HG03342 (cell line): Measurements from ENCODE around the gene MAP1LC3A.

Experiments used
- ATAC-seq: cut with Tn5 transposase; IDR thresholded peaks from one replicate; pipeline ENCODE4 v1.9.1; 2021; ENCODE audit warnings: mild to moderate bottlenecking, moderate library complexity; ENCODE audit not compliant: unreplicated experiment

Gene MAP1LC3A

DNA sequence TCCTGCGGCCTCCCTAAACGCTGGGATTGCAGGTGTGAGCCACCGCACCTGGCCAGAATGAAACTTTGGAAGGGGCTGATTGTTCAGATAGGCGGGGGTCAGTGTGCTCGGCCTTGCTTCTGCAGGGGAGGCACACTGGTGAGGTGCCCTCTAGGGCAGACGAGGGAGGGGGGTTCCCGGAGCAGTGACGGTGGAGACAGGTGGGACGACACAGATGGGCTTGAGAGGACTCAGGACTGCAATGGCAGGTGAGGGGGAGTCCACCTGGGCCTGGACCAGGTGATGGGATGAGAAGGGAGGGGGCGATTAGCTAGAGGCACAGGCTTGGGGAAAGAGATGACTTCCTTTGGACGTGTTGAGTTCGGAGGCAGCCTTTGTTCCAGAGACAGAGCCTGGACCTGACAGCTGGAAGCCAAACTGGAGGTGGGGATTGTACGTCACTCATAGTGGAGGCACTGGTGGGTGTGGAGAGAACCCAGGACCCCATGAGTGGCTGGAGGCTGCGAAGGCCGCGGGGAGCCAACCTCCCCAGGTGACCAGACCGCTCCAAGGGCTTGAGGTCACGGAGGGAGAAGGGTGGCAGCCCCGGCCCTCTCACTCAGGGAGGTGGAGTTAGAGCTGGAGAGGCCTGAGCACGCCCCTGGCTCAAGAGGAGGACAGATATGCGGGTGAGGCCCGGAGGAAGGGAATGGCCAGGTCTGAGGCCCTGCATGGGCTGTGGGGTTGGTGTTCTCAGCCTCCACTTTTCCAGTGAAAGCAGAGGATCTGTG lies 10.5 kb upstream of the MAP1LC3A start:
- ATAC-seq, result no peak

DNA sequence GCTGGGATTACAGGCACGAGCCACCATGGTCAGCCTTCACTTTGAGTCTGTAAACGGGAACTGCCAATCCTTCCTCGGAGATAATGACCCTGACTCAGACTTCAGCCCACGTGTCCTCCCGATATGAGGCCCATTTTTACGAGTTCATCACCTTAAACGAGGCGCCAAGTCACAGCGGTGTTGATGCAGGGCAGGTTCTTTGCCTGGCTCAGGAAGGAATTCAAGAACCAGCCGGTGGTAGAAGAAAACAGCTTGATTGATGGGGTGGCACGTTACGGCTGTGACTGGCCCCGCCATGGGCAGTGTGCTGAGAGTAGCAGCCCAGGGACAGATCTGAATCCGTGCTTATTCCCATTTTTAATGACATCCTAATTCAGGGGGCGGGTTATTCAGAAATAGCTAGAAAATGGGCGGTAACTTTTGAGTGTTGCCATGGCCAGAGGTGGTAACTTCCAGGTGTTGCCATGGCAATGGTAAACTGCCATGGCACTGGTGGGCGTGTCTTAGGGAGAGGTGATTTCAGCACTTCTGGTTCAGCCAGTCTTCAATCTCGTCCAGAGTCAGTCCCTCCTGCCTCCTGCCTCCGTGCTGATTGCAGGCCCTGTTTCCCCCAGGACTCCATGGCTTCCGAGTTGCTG lies 9.1 kb upstream of the MAP1LC3A start:
- ATAC-seq, result no peak

DNA sequence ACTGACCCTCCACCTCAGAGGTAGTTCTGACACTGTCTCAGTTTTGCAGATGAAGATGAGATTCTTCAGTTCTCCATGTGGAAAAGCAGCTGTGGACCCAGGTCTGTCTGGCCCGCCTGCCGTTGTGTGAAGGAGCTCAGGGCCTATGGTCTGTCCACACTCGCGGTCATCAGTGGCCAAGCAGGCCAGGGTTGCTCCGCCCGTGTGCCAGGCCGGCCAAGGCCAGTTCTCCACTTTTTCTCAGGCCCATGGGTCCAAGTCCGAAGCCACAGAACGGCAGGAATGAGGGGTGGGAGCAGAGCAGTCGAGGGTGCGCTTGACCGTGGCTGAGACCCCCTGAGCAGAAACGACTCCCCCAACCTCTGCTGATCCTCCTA lies 8.6 kb upstream of the MAP1LC3A start:
- ATAC-seq, result no peak

DNA sequence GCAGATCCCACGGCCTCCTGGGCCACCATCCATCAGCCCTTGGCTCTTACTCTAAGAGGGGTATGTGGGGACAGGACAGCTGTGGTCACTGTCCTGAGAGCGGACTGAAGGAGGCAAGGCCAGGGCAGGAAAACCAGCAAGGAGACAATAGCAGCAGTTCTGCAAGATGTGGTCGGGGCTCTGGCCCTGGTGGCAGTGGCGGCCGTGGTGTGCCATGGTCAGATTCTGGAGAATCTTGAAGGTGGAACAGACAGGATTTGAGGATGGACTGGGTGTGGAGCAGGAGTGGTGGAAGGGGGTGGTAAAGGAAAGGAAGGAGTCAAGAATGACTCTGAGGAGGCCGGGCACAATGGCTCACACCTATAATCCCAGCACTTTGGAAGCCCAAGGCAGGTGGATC lies 5.9 kb upstream of the MAP1LC3A start:
- no peak for ATAC-seq

DNA sequence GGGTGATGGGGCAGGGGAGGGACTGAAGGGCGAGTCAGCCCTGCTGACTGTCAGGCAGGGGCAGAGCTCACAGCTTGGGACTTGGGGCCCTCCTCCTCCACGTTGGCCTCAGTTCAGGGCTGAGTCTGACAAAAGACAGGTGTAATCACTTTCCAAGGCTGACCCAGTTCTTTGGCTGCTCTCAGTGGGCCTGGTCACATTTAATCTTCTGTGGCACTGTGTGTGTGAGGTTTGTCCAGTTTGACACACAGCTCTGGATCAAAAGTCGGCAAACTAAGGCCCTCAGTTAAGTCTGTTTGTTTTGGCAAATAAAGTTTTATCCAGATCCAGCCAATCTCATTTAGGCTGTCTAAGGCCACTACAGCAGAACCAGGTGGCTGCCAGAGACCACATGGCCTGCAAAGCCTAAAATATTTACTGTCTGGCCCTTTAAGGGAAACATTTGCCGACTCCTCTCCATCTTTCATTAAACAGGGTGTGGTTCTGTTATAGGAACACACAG lies 5.1 kb upstream of the MAP1LC3A start:
- ATAC-seq, result no peak

DNA sequence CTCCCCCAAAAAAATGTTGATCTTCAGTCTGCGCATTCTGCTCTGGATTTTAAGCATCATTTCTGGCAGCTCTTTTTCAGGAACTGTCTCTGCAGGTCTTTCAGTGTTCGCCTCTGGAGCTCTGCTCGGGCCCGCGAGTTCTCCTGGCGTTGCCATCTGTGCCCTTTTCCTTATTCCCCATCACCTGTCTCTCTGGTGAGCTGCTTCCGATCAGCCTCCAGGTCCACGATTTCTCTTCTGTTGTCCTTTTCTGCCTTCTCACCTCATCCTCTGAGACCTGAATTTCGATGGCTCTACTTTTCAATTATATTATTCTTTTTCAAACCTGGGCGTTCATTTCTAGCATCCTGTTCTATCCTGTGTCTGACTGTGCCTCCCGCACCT lies 590 bp upstream of the MAP1LC3A start:
- no peak for ATAC-seq

DNA sequence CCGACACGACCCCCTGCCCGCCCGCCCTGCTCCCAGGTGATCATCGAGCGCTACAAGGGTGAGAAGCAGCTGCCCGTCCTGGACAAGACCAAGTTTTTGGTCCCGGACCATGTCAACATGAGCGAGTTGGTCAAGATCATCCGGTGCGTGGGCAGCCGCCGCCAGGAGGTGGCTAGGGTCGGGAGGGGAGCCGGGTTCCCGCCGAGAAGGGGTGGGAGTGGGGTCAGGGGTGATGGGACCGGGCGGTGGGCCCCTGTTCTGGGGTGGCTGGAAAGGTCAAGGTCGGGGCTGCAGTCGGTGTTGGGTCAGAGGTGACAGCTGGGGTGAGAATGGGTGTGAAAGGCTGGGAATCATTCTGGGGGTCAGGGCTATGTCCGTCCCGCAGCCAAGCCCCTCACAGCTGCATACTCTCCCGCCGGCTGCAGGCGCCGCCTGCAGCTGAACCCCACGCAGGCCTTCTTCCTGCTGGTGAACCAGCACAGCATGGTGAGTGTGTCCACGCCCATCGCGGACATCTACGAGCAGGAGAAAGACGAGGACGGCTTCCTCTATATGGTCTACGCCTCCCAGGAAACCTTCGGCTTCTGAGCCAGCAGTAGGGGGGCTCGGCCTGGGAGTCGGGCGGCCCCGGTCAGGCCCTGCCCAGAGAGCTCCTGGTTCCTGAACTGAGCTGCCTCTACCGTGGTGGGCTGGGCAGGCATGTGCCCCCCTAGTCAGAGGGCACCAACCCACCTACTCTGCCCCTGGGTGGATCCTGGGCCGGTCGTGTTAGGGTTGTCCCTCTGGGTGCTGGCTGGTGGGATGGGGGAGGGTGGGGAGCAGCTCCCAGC lies 1.0 kb downstream of the MAP1LC3A start:
- no peak for ATAC-seq

DNA sequence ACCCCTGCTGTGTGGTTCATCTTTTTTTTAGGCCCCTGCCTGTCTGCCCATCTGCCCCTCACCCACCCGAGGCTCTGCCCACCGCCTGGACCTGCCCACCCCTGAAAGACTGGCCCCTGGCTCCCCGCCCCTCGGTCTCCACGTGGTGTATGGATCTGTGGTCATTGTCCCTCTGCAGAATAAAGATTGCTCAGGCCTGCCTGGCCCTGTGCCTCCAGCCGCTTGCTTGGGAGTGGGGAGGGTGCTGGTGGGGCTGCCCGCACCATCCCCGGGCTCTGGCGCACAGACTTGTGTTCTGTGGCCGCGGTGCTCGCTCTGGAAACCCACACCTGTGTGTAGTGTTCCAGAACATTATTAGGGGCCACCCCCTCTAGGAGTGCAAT lies 1.6 kb downstream of the MAP1LC3A start:
- no peak for ATAC-seq

DNA sequence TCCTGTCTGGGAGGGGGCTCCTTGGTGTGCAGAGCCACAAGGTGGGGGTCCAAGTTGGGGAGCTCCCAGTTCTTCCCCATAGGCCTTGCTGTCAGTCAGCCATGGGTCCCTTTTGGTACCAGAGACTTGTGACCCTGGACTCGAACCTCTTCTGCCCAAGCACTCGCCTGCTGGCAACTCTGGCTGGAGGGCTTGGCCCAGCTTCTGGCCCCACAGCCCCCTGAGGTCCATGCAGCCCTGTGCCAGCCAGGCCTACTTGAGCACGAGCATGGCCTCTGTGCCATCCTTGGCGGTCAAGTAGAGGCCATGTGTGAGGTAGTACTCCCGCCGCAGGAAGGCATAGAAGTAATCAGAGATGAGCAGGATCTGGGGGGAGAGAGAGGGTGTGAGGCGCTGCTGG lies 2.1 kb downstream of the MAP1LC3A start:
- ATAC-seq, result no peak

DNA sequence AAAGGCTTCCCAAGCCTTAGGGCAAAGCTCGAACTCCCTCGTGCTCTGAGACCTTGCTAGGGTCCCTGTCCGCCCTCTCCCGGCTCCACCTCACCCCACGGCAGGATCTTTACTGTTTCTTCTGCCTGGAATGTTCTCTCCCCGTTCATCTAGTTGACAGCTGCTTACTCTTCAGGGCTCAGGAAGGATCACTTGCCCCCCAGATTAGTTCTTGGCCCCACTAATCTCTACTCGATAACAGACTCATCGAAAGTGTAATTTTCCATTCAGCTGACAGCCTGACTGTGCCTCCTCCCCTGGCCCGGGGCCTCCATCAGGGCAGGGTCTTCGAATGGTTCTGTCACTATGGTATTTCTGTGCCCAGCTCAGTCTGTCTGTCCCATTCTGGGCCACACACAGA lies 3.1 kb downstream of the MAP1LC3A start:
- no peak for ATAC-seq

DNA sequence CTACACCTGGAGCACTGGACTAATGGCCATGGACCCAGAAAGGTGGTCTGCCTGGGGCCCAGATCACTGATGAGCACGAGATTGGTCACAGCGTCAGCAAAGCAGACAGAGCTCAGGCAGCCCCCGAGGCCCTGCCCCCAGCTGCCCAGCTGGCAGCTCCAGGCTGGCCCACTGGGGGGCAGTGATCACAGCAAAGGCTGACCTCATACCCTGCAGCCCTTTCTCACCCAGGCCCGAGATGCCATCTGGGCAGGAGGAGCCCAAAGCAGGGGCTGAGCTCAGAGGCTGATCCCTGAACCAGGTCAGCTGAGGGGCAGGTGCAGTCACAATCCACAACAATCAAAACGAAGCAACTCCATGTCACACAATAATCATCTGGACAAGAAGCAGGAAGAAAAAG lies 4.1 kb downstream of the MAP1LC3A start:
- ATAC-seq, result no peak

DNA sequence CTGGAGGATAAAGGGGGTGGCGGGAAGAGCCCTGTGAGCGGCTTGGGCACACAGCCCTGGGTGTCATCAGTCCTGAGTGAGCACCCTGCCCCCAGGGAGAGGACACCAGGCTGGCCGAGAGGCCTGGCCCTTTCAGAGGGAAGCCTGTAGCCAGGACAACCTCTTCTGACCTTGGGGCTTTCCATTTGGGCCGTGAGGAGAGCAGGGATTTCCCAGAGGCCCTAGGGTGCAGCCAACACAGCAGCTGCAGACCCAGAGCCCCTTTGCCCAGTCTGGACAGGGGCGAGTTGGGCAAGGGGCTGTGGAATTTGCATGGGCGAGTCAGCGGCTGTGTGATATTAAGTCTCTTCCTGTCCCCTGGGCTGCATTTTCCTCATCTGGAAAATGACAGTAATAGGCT lies 6.3 kb downstream of the MAP1LC3A start:
- ATAC-seq, result no peak

DNA sequence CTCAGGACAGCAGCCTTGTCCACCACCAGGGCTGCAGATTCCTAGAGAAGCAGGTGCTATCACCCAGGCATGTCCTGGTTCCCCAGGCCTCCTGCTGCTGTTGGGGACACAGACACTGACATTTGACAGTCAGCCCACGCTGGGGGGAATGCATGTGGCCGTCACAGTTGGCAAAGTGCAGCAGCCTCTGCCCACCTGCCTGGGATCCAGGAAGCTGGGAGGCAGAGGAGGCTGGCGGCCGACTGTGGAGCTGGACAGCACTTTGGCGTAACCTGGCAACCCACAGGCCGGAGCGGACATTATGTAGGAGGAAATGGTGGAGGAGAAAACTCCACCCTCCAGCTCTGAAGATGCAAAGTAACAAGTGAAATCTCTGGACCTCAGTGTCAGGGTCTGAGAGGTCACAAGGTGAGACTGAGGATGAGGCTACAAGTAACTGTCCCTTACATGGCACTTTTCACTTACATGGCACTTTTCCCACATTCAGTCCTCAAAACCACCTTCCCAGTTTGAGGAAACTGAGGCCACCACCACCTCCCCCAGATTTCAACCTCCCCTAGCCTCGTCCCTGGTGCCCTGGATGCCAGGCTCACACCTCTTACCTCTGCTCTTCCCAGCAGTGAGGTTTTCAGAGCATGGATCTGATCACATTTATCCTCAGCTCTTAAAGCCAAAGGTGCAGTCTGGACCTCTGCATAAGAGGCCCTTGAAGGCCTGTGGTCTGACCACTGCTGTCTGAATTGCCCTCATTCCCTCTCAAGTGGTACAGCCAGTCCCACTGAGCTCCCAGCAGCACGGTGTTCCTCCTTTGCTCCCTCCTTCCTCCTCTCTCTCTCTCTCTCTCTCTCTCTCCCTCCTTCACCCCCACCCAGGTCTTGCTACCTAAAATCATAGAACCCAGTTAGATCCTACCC lies 8.7 kb downstream of the MAP1LC3A start:
- ATAC-seq, result no peak

DNA sequence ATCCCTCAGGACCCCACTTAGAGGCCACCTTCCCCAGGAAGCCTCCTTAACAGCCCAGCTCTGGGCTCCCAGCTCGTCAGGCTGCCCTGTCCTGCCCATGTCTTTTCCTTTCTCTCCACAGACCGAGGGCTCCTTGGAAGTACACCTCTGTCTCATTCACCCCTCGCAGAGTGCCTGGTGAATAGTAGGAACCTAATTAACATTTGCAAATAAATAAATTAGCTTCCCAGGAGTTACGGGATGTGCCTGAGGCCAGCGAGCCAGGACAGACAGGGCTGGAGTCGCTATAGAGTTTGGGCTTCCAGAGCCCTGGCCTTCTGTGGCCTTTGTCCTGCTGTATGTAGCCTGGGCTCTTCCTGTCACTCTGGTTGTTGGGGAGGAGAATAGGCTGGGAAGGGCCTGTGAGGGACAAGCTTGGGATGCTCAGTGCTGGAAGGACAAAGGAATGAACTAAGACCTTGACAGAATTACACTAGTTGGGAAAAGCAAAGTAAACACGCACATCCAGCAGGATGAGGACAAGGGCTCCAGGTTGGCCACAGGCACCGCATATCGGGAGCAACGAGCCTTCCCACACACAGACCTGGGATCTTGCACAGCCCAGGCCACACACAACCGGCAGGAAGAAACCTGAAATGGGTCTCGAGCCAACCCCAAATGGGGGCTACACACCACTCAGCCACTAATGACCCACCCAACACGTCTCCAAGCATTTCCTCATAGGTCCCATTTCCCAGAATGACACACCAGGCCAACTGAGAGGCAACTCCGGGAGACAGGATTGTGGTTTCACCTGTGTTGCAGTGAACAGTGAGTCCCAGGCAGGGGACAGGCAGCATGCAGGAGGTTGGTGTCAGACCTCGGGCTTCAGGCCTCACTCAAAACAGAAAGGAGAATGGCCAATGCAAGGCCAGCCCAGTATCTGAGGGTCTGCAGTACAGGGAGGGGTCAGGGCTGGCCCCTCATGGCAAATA lies 9.7 kb downstream of the MAP1LC3A start:
- ATAC-seq, result no peak

DNA sequence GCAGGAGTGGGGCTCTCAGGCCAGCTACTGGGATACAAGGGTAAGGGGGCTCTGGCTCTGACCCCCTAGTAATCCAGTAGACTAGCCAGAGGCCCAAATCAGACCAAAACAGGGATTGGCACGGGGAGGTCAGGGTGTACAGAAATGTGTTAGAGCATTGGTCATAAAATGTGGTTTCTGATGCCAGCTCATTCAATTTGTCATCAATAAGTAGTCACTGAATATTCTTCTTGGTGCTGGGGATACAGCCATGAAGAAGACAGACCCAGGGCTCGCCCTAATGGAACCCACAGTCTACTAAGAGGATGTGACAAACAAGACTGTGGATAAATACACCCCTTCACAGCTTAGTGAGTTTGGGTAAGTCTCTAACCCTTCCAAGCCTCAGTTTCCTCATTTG lies 11.1 kb downstream of the MAP1LC3A start:
- no peak for ATAC-seq

DNA sequence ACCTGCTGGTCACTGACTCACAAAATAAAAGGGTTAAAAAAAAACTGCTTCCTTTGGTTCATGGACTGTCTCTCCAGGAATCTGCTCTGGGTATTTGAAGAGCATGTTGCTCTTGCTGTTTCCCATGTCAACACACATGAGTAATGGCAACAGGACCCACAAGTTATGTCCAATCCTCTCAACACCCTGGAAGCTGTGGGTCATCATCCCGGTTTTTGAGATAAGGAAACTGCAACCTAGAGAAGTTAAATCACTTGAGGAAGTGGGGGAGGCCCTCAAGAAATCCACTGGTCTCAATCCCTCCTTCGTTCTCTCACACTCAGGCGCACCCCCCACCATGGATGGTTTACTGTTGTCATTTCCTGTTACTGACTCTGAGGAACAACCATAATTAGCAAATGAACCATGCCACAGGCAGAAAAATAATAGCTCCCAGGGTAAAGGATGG lies 12.4 kb downstream of the MAP1LC3A start:
- no peak for ATAC-seq

DNA sequence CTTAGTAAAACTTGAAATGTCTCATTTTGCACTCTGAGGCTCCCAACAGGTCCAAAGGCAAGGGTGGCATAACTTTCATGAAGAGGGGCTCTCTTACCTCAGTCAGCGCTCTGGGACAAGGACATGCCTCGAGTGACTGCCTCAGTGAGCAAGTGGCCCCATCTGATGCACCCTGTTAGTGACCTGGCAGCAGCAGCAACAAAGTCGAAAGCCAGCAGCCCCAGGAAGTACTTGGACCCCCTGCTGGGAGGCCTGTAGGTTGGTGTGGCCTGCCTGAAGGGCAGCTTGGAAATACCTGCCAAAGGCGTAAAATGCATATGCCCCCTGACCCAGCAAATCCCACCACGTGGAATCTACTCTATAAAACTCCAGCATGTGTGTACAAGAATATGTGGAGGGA lies 13.2 kb downstream of the MAP1LC3A start:
- no peak for ATAC-seq

DNA sequence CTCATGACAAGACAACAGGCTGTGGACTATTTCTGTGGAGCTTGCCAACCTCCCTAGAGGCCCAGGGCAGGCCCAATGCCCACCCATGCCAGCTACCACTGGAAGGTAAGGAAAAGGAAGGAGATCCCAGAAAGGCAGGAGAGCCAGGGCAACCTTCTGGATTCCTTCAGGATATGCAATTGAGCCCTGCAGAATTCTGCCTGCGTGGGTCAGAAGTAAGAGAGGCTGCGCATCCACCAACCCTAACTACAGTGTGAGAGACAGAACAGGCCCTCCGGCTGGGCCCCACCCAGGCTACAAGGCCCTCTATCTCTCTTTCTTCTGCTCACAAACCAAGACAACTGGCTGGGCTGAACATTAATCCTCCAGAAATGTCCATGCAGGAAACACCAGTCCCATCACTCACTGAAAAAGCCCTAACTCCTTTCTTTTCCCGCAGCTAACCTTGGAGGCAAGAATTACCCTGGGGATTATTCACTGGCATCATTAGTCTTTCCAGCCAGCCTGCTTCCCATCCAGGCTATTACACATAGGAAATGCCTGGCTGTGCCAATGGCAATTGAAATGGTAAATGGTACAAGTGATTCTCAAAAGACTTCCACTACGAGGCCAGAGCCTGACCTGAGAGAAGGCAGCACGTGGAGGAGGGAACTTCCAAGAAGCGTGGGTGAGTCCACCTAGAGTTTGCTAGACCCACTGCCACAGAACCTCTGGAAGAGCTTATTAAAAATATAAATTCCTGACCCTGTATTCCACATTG lies 15.2 kb downstream of the MAP1LC3A start:
- no peak for ATAC-seq

DNA sequence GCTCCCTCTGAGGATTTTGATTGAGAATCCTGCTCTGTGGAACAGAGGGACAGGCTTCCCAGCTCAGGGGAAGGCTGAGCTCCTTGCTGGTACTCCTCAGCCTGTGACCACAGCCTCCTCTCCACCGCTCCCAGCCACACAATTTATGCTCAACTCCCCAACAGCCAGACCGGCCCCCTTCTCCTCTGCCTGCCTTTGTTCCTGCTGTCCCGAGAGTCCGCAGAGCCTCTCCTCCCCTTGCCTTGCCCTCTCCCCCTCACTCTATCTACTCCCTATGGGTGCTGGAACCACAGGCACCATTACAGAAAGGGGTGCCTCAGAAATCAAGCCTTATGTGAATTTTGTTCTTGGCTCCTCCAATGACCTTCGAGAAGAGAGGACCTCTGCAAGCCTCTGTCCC lies 15.9 kb downstream of the MAP1LC3A start:
- ATAC-seq, result no peak
